GM06990 (cell line): ENCODE results near the gene PALM.

Experiments used
- DNase-seq: peaks from one replicate; pipeline ENCODE4 v3.0.0-alpha.2; 2011; ENCODE audit not compliant: insufficient read length; ENCODE audit errors: extremely low read depth
- H3K27me3 ChIP-seq: replicated peaks from 2 replicates; pipeline ENCODE4 v1.6.0; 2011; ENCODE audit warnings: low read length; ENCODE audit not compliant: control insufficient read depth, insufficient read depth
- H3K36me3 ChIP-seq: 2 replicates; pipeline ENCODE4 v1.5.1; 2011; ENCODE audit warnings: low read length; ENCODE audit not compliant: control insufficient read depth, insufficient read depth
- H3K4me3 ChIP-seq: replicated peaks from 2 replicates; pipeline ENCODE4 v1.5.1; 2011; ENCODE audit warnings: low read depth, mild to moderate bottlenecking, control low read depth, low read length
- TF ChIP-seq, protein P1 (sequence below): IDR thresholded peaks from 2 replicates; pipeline ENCODE4 v1.5.1; 2011; ENCODE audit warnings: low read length, control low read depth, mild to moderate bottlenecking, inconsistent platforms; ENCODE audit not compliant: insufficient read depth, poor library complexity, severe bottlenecking

PALM gene

GRCh38 chr19:782185-782877 lies 73.6 kb downstream of the PALM start:
- H3K36me3 ChIP-seq, result no peaks in the 10 kb centered on the region
- DNase-seq, result no peak
- no peak overlapping the region for H3K4me3 ChIP-seq
- TF ChIP-seq, protein P1, sequence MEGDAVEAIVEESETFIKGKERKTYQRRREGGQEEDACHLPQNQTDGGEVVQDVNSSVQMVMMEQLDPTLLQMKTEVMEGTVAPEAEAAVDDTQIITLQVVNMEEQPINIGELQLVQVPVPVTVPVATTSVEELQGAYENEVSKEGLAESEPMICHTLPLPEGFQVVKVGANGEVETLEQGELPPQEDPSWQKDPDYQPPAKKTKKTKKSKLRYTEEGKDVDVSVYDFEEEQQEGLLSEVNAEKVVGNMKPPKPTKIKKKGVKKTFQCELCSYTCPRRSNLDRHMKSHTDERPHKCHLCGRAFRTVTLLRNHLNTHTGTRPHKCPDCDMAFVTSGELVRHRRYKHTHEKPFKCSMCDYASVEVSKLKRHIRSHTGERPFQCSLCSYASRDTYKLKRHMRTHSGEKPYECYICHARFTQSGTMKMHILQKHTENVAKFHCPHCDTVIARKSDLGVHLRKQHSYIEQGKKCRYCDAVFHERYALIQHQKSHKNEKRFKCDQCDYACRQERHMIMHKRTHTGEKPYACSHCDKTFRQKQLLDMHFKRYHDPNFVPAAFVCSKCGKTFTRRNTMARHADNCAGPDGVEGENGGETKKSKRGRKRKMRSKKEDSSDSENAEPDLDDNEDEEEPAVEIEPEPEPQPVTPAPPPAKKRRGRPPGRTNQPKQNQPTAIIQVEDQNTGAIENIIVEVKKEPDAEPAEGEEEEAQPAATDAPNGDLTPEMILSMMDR, result no peak
- no peaks in the 10 kb centered on the region for H3K27me3 ChIP-seq

DNA sequence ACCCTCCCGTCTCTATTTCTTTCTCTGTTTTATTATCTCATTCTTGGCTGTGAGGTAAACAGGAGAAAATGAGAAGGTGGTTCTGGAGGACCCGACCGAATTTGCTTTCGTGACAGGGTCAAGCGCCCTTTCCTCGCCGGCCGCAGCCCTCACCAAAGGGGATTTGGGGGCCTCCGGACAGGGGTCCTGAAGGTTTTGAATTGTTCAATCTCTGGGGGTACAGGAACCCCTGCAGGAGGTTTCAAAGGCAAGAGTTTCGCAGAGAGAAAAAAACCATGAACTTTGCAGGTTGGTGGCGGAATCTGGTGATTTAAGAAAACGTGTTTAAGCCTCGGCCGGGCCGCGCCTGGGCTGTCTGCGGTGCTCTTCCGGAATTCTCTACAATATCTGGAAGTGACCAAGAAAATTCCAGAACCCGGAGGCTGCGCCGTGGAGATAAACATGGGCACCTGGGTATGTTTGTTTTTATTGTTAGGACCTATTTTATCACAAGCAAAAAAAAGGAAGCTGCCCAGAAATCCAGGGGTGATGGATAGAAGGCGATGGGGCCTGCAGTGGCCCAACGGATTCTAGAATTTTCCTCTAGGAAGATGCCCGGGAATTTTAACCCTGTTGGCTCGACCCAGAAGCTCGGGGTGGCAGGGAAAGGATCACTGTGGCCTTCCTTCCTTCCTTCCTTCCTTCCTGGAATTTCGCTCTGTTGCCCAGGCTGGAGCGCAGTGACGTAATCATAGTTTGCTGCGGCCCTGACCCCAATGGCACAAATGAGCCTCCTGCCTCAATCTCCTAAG lies 74.3 kb downstream of the PALM start:
- Histone ChIP-seq H3K36me3 (no peaks in the 10 kb centered on the region), H3K27me3 (no peaks in the 10 kb centered on the region), H3K4me3 (no peak overlapping the region)
- DNase-seq, result no peak
- TF ChIP-seq, protein P1, result no peak

GRCh38 chr19:784541-784940 lies 75.8 kb downstream of the PALM start:
- DNase-seq, result no peak
- no peaks in the 10 kb centered on the region for H3K27me3 ChIP-seq
- H3K4me3 ChIP-seq, result no peak overlapping the region
- TF ChIP-seq, protein P1, result no peak
- no peaks in the 10 kb centered on the region for H3K36me3 ChIP-seq

DNA sequence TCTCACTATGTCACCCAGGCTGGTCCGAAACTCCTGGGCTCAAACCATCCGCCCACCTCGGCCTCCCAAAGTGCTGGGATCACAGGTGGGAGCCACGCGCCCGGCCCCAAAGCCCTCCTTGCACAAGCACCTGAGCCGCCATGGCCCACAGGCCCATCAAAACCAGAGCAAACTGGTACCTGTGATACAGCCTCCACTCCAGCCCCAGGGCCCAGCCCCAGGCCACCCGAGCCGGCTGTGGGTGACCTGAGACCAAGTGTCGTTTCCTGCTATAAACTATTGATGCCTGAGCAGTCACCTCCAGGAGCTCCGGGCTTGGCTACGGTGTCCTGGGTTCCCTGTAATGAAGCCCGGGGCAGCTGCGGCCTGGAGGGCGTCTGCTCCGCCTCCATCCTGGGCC lies 78.8 kb downstream of the PALM start:
- no peak for DNase-seq
- TF ChIP-seq, protein P1, result no peak
- no peaks in the 10 kb centered on the region for H3K36me3 ChIP-seq
- H3K4me3 ChIP-seq, result no peak overlapping the region
- no peaks in the 10 kb centered on the region for H3K27me3 ChIP-seq

DNA sequence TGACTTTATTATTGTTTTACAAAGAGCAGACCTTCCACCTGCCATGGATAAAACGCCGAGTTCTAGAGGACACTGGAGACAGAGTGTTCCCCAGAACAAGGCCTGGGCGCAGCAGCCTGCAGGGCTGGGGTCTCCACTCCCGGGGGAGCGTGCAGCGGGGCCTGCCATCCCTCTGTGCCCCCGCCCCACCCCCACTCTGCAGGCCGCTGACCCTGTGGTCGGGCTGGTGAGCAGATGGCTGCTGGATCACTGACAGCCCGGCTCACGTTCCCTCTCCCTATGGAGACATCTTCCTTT lies 79.9 kb downstream of the PALM start:
- no peak for DNase-seq
- TF ChIP-seq, protein P1, result no peak
- no peak overlapping the region for H3K4me3 ChIP-seq
- no peaks in the 10 kb centered on the region for H3K36me3 ChIP-seq
- no peaks in the 10 kb centered on the region for H3K27me3 ChIP-seq
